IPS-18c (cell line): Measurements from ENCODE around the gene GAL3ST3.

Experiments
- H3K4me3 ChIP-seq: 2 replicates; pipeline ENCODE4 v1.7.0; 2013; ENCODE audit warnings: low read depth, mild to moderate bottlenecking, low read length, moderate library complexity; ENCODE audit not compliant: insufficient read depth
- H3K9me3 ChIP-seq: one replicate; pipeline ENCODE4 v1.6.1; 2013; ENCODE audit warnings: mild to moderate bottlenecking, low read length, moderate library complexity; ENCODE audit not compliant: control insufficient read depth, insufficient read depth

The GAL3ST3 gene

DNA sequence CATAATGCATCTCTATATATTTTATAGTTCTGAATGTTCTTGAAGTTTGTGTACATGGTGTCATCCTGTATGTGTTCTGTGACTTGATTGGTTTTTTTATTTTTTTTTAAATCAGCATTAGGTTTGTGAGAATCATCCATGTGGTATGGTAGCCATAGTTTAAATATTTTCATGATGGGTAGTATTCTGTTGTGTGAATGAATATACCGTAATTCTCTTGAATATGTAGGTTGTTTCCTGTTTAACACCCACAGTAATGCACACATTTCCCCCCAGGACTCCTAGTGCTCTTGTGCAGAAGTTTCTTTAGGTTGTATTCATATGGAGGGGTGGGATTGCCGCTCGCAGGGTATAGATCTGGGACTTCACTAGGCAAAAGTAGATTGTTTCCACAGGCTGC lies 23.1 kb upstream of the GAL3ST3 start:
- Histone ChIP-seq H3K9me3 (no peaks in the 10 kb centered on the region), H3K4me3 (no peak overlapping the region)

DNA sequence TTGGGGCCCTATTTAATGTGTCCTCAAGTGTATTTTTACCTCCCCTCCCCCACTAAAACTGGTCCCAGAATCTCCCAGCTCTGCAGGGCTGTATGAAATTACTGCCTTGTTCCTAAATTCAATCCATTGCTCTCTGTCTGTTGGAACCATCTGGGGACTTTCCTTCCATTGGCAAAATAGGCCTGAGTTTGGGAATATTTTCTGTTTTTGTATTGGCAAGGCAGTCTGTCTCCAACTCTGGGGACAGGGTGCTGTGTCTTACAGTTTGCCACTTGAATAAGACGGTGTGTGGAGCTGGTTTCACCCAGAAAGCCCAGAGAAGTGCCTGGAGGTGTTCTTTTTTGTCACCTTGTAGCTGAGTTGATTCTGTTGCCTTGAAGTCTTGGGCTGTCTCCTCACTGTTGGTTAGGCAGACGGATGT lies 22.4 kb upstream of the GAL3ST3 start:
- Histone ChIP-seq H3K4me3 (peak overlapping the region; percentile 78), H3K9me3 (no peaks in the 10 kb centered on the region)

DNA sequence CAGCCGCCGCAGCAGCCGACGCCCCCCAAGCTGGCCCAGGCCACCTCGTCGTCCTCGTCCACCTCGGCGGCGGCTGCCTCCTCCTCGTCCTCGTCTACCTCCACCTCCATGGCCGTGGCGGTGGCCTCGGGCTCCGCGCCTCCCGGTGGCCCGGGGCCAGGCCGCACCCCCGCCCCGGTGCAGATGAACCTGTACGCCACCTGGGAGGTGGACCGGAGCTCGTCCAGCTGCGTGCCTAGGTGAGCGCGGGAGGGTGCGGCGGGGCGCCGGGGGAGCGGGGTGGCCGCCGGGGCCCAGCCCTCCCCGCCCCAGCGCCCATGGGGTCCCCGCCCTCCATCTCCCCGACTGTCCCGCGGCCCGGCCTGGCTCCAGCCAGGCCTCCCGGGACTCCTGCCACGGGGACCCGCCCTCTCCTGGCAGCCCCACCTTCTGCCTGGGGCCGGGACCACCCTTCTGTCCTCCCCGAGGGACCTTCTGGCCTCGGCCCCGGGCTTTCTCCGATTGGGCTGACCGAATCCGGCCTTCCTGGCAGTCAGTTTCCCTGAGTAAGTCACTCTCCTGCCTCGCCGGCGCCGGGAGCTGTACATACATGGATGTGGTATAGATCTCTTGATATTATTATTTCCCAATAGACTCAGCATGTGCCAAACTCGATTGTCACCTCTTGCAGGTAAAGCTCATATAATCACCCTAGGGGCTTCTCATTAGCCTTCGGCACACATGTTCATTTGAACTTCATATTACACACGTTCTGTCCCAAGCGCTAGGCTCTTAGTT lies 21.8 kb upstream of the GAL3ST3 start:
- Histone ChIP-seq H3K9me3 (no peaks in the 10 kb centered on the region), H3K4me3 (peak overlapping the region; percentile 78)

DNA sequence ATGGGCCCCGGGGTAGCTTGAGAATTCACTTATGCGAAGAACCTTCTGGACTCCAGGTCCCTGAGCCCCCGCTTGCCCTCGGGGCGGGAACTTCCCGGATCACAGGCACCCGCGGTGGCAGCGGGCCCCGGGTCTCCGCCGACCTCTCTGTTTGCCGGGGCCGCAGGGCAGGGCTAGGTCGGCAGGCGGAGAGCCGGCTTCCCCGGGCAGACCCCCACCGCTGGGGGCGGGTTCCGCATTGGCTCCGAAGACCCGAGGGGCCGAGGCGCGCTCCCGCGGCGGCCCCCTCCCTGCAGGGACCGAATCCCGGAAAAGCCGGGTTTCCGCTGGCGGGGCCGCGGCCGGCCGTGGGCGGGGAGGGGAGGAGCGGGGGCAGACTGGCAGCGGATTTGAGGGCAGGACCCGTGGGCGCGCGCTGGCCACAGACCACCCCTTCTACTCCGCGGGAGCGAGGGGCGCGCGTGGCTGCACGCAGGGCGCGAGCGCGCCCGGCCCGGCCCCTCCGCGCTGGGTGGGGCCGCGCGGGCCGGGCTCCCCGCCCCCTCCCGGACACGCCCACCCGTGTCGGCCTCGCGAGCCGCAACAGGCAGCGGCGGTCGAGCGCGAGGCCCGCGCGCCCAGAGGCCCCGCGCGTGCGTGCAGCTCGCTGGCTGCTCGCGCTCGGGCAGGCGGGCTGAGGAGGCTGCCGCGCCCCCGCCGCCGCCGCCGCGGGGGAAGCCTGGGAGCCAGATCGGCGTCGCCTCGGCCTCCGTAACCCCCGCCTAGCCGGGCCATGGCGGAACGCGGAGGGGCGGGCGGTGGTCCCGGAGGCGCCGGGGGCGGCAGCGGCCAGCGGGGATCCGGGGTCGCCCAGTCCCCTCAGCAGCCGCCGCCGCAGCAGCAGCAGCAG lies 21.0 kb upstream of the GAL3ST3 start, which contains the start of gene PACS1:
PACS1 (plus strand) TSS at position 558 of the 889 bp plus-strand sequence; CDS start at position 773, 215 bp downstream.
- Histone ChIP-seq H3K4me3 (peak within 1 kb of the TSS; percentile 78), H3K9me3 (no peaks in the 10 kb centered on the region)

DNA sequence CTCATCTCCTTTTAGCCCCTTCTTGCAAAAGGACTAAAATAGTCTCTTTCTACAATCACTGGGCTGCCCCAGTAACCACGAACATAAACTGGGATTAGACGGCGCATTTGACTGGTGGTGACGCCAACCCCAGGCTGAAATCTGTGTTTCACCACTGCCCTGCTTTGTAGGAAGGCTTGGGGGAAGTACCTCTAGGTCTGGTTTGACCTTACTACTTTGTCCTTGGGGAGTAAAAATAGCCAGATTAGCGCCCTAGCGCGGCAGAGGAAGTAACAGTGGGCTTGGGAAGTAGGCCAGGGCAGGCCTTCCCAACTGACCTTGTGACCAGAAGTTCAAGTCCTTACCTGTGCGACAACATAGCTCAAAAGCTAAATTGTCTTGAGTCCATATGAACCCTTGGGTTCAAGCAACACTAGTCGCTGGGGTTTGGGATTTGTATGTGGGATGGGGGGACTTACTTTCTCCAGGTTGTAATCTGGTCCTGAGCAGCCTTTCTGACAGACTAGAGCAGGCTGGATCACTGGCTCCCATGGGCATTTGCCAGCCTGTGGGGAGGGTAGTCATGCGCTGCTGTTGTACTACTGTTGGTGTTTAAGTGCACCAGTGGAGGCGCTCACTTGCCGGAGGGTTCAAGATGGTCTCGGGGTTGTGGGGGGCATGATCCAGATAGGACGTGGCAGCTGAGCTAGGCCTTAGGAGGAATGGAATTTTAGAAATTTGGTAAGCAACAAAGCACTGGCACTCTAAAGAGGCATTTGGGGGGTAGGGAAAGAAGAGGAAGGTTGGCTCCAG lies 20.2 kb upstream of the GAL3ST3 start:
- Histone ChIP-seq H3K4me3 (peak overlapping the region; percentile 59; the same call in 1 of the 2 replicates), H3K9me3 (no peaks in the 10 kb centered on the region)

DNA sequence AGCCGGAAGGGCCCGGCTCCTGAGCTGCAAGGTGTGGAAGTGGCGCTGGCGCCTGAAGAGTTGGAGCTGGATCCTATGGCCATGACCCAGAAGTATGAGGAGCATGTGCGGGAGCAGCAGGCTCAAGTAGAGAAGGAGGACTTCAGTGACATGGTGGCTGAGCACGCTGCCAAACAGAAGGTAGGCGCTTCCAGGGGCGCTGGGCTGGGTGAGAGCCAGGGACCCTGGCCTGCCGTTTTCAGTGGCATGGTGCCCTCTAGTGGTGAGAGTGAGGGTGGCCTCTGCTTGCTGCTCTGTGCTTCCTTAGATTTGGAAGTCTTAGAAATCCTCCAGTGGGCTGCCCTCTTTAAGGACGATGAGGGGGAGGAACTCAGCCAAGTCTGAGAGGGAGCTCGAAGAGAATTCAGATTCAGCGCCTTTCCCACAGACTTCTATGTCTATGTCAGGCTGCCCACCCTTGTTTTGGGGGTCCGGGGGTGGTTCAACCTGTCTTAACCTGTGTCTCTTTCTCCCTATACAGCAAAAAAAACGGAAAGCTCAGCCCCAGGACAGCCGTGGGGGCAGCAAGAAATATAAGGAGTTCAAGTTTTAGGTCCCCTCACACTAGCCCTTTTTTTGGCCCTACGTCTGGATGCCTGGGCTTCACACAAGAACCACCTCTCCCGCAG lies 19.3 kb upstream of the GAL3ST3 start:
- H3K4me3 ChIP-seq, result no peak overlapping the region
- H3K9me3 ChIP-seq, result peaks cover 3% of the 10 kb centered on the region

DNA sequence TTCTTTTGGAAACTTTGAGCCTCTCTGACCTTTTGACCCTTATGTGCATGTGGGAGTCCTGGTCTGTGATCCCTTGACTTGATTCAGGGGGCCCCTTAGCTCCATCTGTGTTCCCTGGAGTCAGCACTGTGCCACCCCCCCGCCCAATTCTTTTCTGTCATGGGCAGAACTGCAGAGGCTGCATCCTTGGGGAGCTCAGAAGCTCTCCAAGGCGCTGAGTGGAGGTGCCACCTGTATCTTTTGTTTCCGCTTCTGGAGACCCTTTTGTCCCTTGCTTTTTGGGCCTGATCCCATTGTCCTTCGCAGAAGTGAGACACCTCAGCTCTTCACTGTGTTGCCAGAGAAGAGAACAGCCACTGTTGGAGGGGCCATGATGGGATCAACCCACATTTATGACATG lies 18.7 kb upstream of the GAL3ST3 start:
- Histone ChIP-seq H3K4me3 (no peak overlapping the region), H3K9me3 (peaks cover 3% of the 10 kb centered on the region)

DNA sequence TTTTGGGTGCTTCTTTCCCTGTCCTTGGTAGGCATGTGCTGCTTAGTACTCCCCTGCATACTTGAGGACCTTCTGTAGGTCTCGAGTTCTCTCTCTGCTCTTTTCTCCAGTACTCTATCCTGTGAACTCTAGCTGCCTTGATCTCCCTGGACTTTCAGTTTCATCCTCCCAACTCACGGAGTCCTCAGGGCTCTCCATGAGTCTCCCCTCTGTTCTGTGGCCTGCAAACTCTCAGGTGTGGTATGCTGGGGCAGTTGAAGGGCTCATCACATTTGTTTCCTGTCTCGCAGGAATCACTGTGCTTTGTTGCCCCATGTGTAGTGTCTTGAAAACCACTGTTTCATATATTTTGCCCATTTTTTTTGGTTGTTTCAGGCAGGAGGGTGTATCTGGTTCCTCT lies 17.8 kb upstream of the GAL3ST3 start:
- H3K4me3 ChIP-seq, result no peak overlapping the region
- H3K9me3 ChIP-seq, result peaks cover 3% of the 10 kb centered on the region

DNA sequence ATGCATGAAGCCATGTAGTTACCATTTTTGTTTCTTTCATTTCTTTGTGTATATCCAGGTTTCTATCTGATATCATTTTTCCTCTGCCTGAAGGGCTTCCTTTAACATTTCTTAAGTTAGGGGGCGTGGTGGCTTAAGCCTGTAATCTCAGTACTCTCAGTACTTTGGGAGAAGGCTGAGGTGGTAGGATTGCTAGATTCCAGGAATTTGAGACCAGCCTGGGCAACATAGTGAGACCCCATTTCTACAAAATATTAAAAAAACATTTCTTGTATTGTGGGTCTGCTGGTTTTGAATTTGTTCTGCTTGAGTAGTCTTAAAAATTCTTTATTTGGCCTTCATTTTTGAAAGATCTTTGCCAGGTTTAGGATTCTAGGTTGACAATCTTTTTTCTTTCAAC lies 15.6 kb upstream of the GAL3ST3 start:
- H3K9me3 ChIP-seq, result peaks cover 3% of the 10 kb centered on the region
- H3K4me3 ChIP-seq, result no peak overlapping the region

DNA sequence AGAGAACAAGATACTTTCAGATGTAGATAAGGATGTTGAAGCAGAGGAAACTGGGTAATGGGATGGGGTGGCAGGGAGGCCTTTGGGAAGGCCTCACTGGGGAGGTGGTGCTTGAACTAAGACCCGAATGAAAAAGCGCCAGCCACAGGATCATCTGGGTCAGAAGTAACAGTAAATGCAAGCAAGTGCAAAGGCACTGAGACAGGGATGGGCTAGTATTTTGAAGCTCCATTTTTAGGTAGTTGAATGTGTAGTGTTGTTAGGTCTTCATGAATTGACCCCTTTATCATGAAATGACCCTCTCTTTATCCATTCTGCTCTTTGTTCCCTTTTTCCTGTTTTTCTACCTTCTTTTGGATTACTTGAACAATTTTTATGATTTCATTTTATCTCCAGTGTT lies 14.9 kb upstream of the GAL3ST3 start:
- Histone ChIP-seq H3K4me3 (no peak overlapping the region), H3K9me3 (peaks cover 3% of the 10 kb centered on the region)

DNA sequence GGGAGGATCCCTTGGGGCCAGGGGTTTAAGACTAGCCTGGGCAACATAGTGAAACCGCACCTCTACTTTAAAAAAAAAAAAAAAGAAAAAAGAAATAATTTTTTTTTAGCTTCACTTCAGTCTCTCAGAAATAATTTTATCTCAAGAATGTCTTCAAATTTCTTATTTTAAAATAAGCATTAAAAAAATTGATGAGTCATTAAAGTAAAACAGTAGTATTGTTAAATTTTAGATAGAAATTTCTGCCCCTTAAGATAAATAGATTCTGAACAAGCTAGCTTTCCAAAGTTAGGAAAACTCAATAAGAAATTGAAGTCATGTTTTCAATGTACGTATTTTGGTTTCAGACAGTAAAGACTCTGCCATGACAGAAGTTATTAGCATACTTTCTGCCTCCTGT lies 13.4 kb upstream of the GAL3ST3 start:
- Histone ChIP-seq H3K4me3 (no peak overlapping the region), H3K9me3 (peaks cover 3% of the 10 kb centered on the region)

DNA sequence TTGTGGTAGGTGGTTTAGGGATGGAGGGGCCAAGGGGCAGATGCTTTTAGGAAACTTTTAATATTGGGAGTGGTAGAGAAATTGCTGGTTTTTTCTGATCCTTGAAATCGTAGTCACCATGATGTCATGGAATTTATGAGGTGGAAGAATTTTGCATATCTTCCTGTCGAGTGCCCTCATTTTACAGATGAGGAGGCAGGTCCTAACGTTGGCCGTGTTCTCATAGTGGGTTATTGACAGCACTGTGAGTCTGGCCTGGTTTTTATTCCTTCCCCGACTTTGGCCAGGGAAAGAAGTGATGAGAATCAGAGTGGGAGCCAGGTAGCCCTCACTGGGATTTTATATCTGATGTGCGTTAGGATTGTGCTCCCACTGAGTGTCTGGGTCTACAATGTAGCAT lies 12.3 kb upstream of the GAL3ST3 start:
- H3K9me3 ChIP-seq, result peaks cover 3% of the 10 kb centered on the region
- no peak overlapping the region for H3K4me3 ChIP-seq

DNA sequence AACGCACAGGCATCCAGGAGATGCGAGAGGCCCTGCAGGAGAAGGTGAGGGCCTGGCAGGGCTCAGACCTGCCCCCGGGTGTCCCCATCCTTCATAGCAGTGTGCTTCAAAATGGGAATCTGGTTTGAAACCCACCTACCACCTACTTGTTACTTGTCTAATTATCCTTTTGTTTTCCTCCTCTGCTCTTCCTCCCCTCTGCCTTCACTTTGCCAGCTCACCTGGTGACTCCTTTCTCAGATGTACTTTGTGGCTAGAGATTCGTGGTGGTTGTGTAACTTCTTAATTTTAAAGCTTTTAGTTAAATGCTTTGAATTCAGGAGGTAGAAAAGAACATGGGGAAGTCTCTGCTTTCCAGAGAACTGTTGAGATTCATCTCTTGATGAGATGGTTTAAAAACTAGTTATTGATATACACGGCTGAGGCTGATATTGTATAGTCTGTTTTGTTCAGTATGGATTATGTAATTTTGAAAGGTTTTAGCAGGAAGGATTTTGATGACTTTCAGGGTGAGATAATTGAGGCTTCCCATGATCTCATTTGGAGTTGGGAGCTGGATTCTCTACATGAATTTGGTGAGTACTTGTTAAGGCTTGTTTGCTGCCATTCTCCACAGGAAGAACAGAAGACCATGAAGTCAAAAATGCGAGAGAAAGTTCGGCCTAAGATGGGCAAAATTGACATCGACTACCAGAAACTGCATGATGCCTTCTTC lies 11.2 kb upstream of the GAL3ST3 start:
- peaks cover 3% of the 10 kb centered on the region for H3K9me3 ChIP-seq
- no peak overlapping the region for H3K4me3 ChIP-seq

DNA sequence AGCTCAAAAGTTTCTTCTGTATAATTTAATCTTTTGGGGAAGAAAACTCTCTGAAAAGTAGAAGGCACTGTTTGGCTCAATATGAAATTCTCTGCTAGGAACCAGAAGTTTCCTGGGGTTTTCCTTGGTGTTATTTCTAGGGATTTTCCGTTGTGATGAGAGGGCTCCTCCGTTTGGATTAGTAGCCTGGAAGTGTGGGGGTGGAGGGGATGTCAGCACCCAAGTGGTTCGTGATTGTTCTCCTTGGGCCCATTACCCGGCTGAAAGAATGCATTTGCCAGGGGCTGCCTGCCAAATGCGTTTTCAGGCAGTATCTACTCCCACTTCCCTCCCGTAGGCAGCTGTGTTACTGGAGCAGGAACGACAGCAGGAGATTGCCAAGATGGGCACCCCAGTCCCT lies 7.5 kb upstream of the GAL3ST3 start:
- no peak overlapping the region for H3K4me3 ChIP-seq
- no peaks in the 10 kb centered on the region for H3K9me3 ChIP-seq

DNA sequence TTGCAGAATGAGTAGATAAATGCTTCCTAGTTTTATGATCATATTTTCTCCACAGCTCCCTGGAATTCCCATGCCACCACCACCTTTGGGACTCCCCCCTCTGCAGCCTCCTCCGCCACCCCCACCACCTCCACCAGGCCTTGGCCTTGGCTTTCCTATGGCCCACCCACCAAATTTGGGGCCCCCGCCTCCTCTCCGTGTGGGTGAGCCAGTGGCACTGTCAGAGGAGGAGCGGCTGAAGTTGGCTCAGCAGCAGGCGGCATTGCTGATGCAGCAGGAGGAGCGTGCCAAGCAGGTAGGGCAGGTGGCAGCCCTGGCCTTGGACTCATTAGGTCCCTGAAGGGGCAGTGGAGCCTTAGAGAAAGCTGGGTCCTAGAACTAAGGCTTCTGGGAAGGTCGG lies 6.1 kb upstream of the GAL3ST3 start:
- Histone ChIP-seq H3K4me3 (no peak overlapping the region), H3K9me3 (no peaks in the 10 kb centered on the region)

DNA sequence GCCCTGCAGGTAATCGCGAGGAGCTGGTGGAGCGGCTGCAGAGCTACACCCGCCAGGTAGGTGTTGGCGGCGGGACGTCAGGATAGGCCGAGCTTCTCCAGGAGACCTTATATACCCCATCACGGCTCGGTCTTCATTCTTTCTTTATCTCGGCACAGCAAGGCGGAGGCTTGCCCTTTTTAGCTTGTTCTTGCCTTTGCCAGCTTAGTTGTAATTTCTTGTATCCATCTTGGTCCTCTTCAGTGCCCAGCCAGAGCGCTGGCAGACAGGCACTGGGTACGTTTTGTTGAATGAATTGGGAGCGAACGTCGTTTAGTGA lies 3.7 kb upstream of the GAL3ST3 start:
- Histone ChIP-seq H3K9me3 (no peaks in the 10 kb centered on the region), H3K4me3 (peak overlapping the region; percentile 98)
